MM.1S (cell line): Measurements from ENCODE around the gene CPT1B.

Experiments
- DNase-seq: peaks from one replicate; pipeline ENCODE4 v3.0.0-alpha.2; 2015
- H2AFZ ChIP-seq: fragments of 300-600 bp; sonication (generic); 2 replicates; pipeline ENCODE4 v1.6.0; 2016; ENCODE audit warnings: antibody characterized with exemption, low read length
- H3F3A ChIP-seq: fragments of 300-600 bp; sonication (generic); 2 replicates; pipeline ENCODE4 v1.6.1; 2016; ENCODE audit warnings: mild to moderate bottlenecking, antibody characterized with exemption, low read length, moderate library complexity, mixed read lengths; ENCODE audit not compliant: insufficient read depth
- H3K27ac ChIP-seq: fragments of 300-600 bp; sonication (generic); 2 replicates; pipeline ENCODE4 v1.5.1; 2016; ENCODE audit warnings: mild to moderate bottlenecking, low read length
- H3K27me3 ChIP-seq: fragments of 300-600 bp; sonication (generic); replicated peaks from 2 replicates; pipeline ENCODE4 v1.6.0; 2016; ENCODE audit warnings: low read length; ENCODE audit not compliant: insufficient read depth
- H3K36me3 ChIP-seq: fragments of 300-600 bp; sonication (generic); replicated peaks from 2 replicates; pipeline ENCODE4 v1.6.1; 2016; ENCODE audit warnings: mild to moderate bottlenecking, low read length, mixed read lengths; ENCODE audit not compliant: insufficient read depth
- H3K4me1 ChIP-seq: fragments of 300-600 bp; sonication (generic); 2 replicates; pipeline ENCODE4 v1.6.1; 2016; ENCODE audit warnings: low read length, mixed read lengths
- H3K4me2 ChIP-seq: fragments of 300-600 bp; sonication (generic); 2 replicates; pipeline ENCODE4 v1.6.0; 2016; ENCODE audit warnings: low read depth, low read length
- H3K4me3 ChIP-seq: fragments of 300-600 bp; sonication (generic); 2 replicates; pipeline ENCODE4 v1.5.1; 2016; ENCODE audit warnings: low read length, mixed read lengths
- H3K79me2 ChIP-seq: fragments of 300-600 bp; sonication (generic); 2 replicates; pipeline ENCODE4 v1.6.1; 2016; ENCODE audit warnings: mixed run types, low read length, mixed read lengths
- H3K9ac ChIP-seq: fragments of 300-600 bp; sonication (generic); 2 replicates; pipeline ENCODE4 v1.6.1; 2016; ENCODE audit warnings: low read length, mixed read lengths
- H3K9me2 ChIP-seq: fragments of 300-600 bp; sonication (generic); replicated peaks from 2 replicates; pipeline ENCODE4 v1.6.1; 2016; ENCODE audit warnings: mild to moderate bottlenecking, low read length, mixed read lengths; ENCODE audit not compliant: insufficient read depth
- H3K9me3 ChIP-seq: fragments of 300-600 bp; sonication (generic); replicated peaks from 2 replicates; pipeline ENCODE4 v1.6.1; 2016; ENCODE audit warnings: mild to moderate bottlenecking, low read length, mixed read lengths; ENCODE audit not compliant: insufficient read depth
- H4K20me1 ChIP-seq: fragments of 300-600 bp; sonication (generic); 2 replicates; pipeline ENCODE4 v1.6.1; 2016; ENCODE audit warnings: mild to moderate bottlenecking, low read length, moderate library complexity, mixed read lengths; ENCODE audit not compliant: insufficient read depth
- CTCF ChIP-seq: fragments of 300-600 bp; sonication (generic); IDR thresholded peaks from 2 replicates; pipeline ENCODE4 v1.5.1; 2016; ENCODE audit warnings: antibody characterized with exemption, low read length, mixed read lengths
- EZH2 ChIP-seq: fragments of 300-600 bp; sonication (generic); optimal IDR thresholded peaks from 2 replicates; pipeline ENCODE3; 2017; ENCODE audit warnings: low read depth, mild to moderate bottlenecking, antibody characterized with exemption, low read length, mixed read lengths
- EZH2phosphoT487 ChIP-seq: fragments of 300-600 bp; sonication (generic); IDR thresholded peaks from 2 replicates; pipeline ENCODE4 v1.6.1; 2018; ENCODE audit warnings: antibody characterized with exemption, low read length

The CPT1B gene

GRCh38 chr22:50603511-50604255 lies 25.5 kb upstream of the CPT1B start:
- no peak for DNase-seq
- no peaks in the 10 kb centered on the region for H3K9me2 ChIP-seq
- no peak overlapping the region for H3K27ac ChIP-seq
- peaks cover 83% of the 10 kb centered on the region for H3K27me3 ChIP-seq
- no peaks in the 10 kb centered on the region for H4K20me1 ChIP-seq
- no peak for TF ChIP-seq CTCF
- TF ChIP-seq EZH2phosphoT487: no peak
- TF ChIP-seq EZH2: no peak
- H3K9ac ChIP-seq: no peak overlapping the region
- no peaks in the 10 kb centered on the region for H3K79me2 ChIP-seq
- H3K36me3 ChIP-seq: no peaks in the 10 kb centered on the region
- no peak overlapping the region for H3K4me3 ChIP-seq
- H3K4me2 ChIP-seq: no peak overlapping the region
- no peak overlapping the region for H2AFZ ChIP-seq
- H3K4me1 ChIP-seq: no peaks in the 10 kb centered on the region
- no peaks in the 10 kb centered on the region for H3F3A ChIP-seq
- H3K9me3 ChIP-seq: no peaks in the 10 kb centered on the region

DNA sequence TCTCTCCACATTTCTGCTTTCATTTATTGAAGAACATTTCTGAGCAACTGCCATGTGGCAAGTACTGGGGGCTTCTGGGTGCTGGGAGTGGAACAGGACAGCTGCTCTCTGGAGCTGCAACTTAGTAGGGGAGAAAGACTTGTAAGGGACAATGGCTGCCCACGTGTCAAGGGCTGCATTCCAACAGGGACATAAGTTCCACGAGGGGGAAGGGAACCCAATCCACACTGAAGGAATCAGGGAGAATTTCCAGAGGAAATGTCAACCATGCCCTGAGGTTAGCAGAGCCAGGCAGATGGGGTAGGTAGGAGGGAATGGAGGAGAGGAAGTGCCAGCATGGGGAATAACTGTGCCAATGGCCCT lies 24.1 kb upstream of the CPT1B start:
- TF ChIP-seq EZH2 (no peak), EZH2phosphoT487 (no peak), CTCF (no peak)
- no peak overlapping the region for H3K4me2 ChIP-seq
- no peaks in the 10 kb centered on the region for H4K20me1 ChIP-seq
- H3F3A ChIP-seq: no peaks in the 10 kb centered on the region
- H3K4me1 ChIP-seq: no peaks in the 10 kb centered on the region
- H3K27ac ChIP-seq: no peak overlapping the region
- no peaks in the 10 kb centered on the region for H3K9me2 ChIP-seq
- DNase-seq: no peak
- no peaks in the 10 kb centered on the region for H3K79me2 ChIP-seq
- no peak overlapping the region for H3K9ac ChIP-seq
- no peaks in the 10 kb centered on the region for H3K36me3 ChIP-seq
- no peak overlapping the region for H2AFZ ChIP-seq
- H3K4me3 ChIP-seq: no peak overlapping the region
- no peaks in the 10 kb centered on the region for H3K9me3 ChIP-seq
- H3K27me3 ChIP-seq: peaks cover 84% of the 10 kb centered on the region

DNA sequence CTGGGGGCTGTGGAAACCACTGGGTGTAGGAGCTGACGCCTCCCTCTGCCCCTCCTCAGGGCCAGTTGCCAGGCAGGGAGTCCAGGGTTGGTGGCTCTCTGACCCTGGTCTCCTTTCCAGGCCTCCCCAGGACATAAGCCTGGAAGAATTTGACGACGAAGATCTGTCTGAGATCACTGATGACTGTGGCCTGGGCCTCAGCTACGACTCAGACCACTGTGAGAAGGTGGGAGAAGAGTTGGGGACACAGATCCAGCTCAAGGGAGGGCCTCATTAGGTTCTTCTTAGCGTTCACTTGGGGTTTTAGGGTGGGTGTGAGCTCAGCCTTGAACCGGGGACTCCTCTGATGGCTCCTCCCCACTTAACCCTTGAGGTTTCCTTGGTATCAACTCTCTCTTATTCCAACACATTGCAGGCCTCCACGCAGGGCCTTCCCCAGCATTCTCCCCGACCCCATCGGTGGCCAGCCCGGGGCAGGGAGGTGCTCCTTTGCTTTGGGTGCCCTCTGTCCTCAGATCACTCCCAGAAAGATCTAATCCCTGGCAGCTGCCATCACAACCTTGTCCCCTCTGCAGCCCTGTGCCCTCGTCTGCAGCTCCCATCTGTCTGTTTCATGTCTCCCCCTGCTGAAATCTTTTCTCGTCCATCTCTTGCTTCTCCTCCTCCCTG lies 23.6 kb upstream of the CPT1B start:
- no peak overlapping the region for H3K9ac ChIP-seq
- H3K9me3 ChIP-seq: no peaks in the 10 kb centered on the region
- no peak overlapping the region for H2AFZ ChIP-seq
- no peaks in the 10 kb centered on the region for H4K20me1 ChIP-seq
- no peaks in the 10 kb centered on the region for H3K36me3 ChIP-seq
- no peak for DNase-seq
- no peaks in the 10 kb centered on the region for H3F3A ChIP-seq
- H3K27ac ChIP-seq: no peak overlapping the region
- H3K27me3 ChIP-seq: peaks cover 84% of the 10 kb centered on the region
- TF ChIP-seq EZH2phosphoT487 (no peak), CTCF (no peak), EZH2 (no peak)
- H3K9me2 ChIP-seq: no peaks in the 10 kb centered on the region
- no peak overlapping the region for H3K4me2 ChIP-seq
- no peaks in the 10 kb centered on the region for H3K4me1 ChIP-seq
- no peak overlapping the region for H3K4me3 ChIP-seq
- H3K79me2 ChIP-seq: no peaks in the 10 kb centered on the region
